ENCODE measurements around the gene RRAD. TPM values are rescaled to one million over a fixed set of nuclear protein-coding genes. Genes with fewer than 3 reads are reported as not detected.

Gene RRAD
- total RNA-seq, 1 experiment from 2014 or later = 2.8 TPM

- no peak overlapping the region for H3K4me2 ChIP-seq (ENCODE audit: low read length)
- no TSS peak for BruUV-seq (replicated peaks)
- H3K9me2 ChIP-seq (replicated peaks; ENCODE audit: low read length) = no peaks in the 10 kb centered on the region
- H3K9ac ChIP-seq (ENCODE audit: low read length) = no peak overlapping the region
- intact Hi-C loops (cut with micrococcal nuclease) = no loop called here
- H2AFZ ChIP-seq (ENCODE audit: low read length) = no peak overlapping the region
- no peaks in the 10 kb centered on the region for H4K20me1 ChIP-seq (ENCODE audit: low read length)
- H3K27me3 ChIP-seq (ENCODE audit: low read length) = no peaks in the 10 kb centered on the region
- H3K79me2 ChIP-seq (ENCODE audit: low read length) = no peaks in the 10 kb centered on the region
- ATAC-seq (no peak), DNase-seq (no peak)
- H3K9me3 ChIP-seq (ENCODE audit: low read length) = no peaks in the 10 kb centered on the region
- CTCF ChIA-PET = no interaction called here
- H3K4me3 ChIP-seq (ENCODE audit: low read length) = no peak overlapping the region
- no peak overlapping the region for H3K27ac ChIP-seq (ENCODE audit: low read length)
- no peaks in the 10 kb centered on the region for H3F3A ChIP-seq (ENCODE audit: low read length, unreplicated experiment)
- POLR2A ChIA-PET (ENCODE audit: unreplicated experiment) = no interaction called here
- peaks cover 4% of the 10 kb centered on the region; the same call in 1 of the 2 replicates for H3K4me1 ChIP-seq (ENCODE audit: insufficient read depth, low read length)
- TF ChIP-seq EZH2phosphoT487 (IDR thresholded peaks at IDR 0.05; ENCODE audit: borderline replicate concordance, low read length) (no peak), EZH2 (IDR thresholded peaks at IDR 0.05; ENCODE audit: low read length, unreplicated experiment) (no peak)
- TF ChIP-seq, protein P1, sequence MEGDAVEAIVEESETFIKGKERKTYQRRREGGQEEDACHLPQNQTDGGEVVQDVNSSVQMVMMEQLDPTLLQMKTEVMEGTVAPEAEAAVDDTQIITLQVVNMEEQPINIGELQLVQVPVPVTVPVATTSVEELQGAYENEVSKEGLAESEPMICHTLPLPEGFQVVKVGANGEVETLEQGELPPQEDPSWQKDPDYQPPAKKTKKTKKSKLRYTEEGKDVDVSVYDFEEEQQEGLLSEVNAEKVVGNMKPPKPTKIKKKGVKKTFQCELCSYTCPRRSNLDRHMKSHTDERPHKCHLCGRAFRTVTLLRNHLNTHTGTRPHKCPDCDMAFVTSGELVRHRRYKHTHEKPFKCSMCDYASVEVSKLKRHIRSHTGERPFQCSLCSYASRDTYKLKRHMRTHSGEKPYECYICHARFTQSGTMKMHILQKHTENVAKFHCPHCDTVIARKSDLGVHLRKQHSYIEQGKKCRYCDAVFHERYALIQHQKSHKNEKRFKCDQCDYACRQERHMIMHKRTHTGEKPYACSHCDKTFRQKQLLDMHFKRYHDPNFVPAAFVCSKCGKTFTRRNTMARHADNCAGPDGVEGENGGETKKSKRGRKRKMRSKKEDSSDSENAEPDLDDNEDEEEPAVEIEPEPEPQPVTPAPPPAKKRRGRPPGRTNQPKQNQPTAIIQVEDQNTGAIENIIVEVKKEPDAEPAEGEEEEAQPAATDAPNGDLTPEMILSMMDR (conservative IDR thresholded peaks at IDR 0.05; ENCODE audit: low read depth, low read length) = no peak
- H3K36me3 ChIP-seq (ENCODE audit: low read depth, low read length) = no peaks in the 10 kb centered on the region
These were observed 29.7 kb downstream of the RRAD start for GRCh38 chr16:66895689-66895979.

- H3F3A ChIP-seq (ENCODE audit: low read length, unreplicated experiment) = no peaks in the 10 kb centered on the region
- DNase-seq (peak; percentile 70), ATAC-seq (peak; percentile 89)
- POLR2A ChIA-PET (ENCODE audit: unreplicated experiment) = no interaction called here
- no peaks in the 10 kb centered on the region for H4K20me1 ChIP-seq (ENCODE audit: low read length)
- no peak for TF ChIP-seq EZH2phosphoT487 (IDR thresholded peaks at IDR 0.05; ENCODE audit: borderline replicate concordance, low read length)
- TF ChIP-seq, protein P1 (conservative IDR thresholded peaks at IDR 0.05; ENCODE audit: low read depth, low read length) = peak; percentile 81
- no peaks in the 10 kb centered on the region for H3K79me2 ChIP-seq (ENCODE audit: low read length)
- intact Hi-C loops (cut with micrococcal nuclease) = no loop called here
- CTCF ChIA-PET = no interaction called here
- peaks cover 3% of the 10 kb centered on the region; the same call in 1 of the 2 replicates for H3K4me1 ChIP-seq (ENCODE audit: insufficient read depth, low read length)
- H3K4me2 ChIP-seq (ENCODE audit: low read length) = no peak overlapping the region
- H3K4me3 ChIP-seq (ENCODE audit: low read length) = no peak overlapping the region
- H3K27me3 ChIP-seq (ENCODE audit: low read length) = no peaks in the 10 kb centered on the region
- H3K9me2 ChIP-seq (replicated peaks; ENCODE audit: low read length) = no peaks in the 10 kb centered on the region
- H2AFZ ChIP-seq (ENCODE audit: low read length) = no peak overlapping the region
- H3K27ac ChIP-seq (ENCODE audit: low read length) = no peak overlapping the region
- no peaks in the 10 kb centered on the region for H3K36me3 ChIP-seq (ENCODE audit: low read depth, low read length)
- H3K9me3 ChIP-seq (ENCODE audit: low read length) = no peaks in the 10 kb centered on the region
- no peak overlapping the region for H3K9ac ChIP-seq (ENCODE audit: low read length)
- BruUV-seq (replicated peaks) = no TSS peak
These were observed 30.2 kb downstream of the RRAD start for GRCh38 chr16:66894948-66895688.

DNA sequence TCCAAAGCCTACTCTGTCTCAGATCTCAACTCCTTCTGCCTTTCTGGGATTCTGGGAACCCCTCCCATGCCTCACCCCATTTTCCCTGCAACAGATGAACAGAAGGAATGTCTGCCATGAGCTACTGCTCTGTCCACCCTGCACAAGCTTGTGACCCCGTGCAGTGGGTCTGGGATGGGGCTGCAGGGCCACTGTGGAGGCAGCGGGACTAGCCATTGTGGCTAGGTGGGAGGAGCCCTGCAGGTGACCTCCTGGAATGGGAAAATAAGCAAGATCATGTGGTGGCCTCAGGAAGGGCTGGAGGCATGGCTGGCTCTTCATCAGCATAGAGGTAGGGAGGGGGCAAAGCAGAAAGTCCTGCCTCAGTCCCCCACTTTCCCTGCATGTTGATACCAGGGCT, 31.3 kb downstream of the RRAD start:
- Histone ChIP-seq H3K9ac (ENCODE audit: low read length) (no peak overlapping the region), H3K27ac (ENCODE audit: low read length) (no peak overlapping the region), H3K9me2 (replicated peaks; ENCODE audit: low read length) (no peaks in the 10 kb centered on the region), H3K27me3 (ENCODE audit: low read length) (no peaks in the 10 kb centered on the region), H3F3A (ENCODE audit: low read length, unreplicated experiment) (no peaks in the 10 kb centered on the region), H3K36me3 (ENCODE audit: low read depth, low read length) (no peaks in the 10 kb centered on the region), H3K4me2 (ENCODE audit: low read length) (no peak overlapping the region), H3K4me1 (ENCODE audit: insufficient read depth, low read length) (no peaks in the 10 kb centered on the region), H2AFZ (ENCODE audit: low read length) (no peak overlapping the region), H3K4me3 (ENCODE audit: low read length) (no peak overlapping the region), H4K20me1 (ENCODE audit: low read length) (no peaks in the 10 kb centered on the region), H3K79me2 (ENCODE audit: low read length) (no peaks in the 10 kb centered on the region), H3K9me3 (ENCODE audit: low read length) (no peaks in the 10 kb centered on the region)
- no peak for ATAC-seq
- ChIA-PET CTCF (no interaction called here), POLR2A (ENCODE audit: unreplicated experiment) (no interaction called here)
- intact Hi-C loops (cut with micrococcal nuclease) = no loop called here
- no peak for DNase-seq
- TF ChIP-seq, protein P1 (conservative IDR thresholded peaks at IDR 0.05; ENCODE audit: low read depth, low read length) = no peak
- no peak for TF ChIP-seq EZH2 (IDR thresholded peaks at IDR 0.05; ENCODE audit: low read length, unreplicated experiment)
- no peak for TF ChIP-seq EZH2phosphoT487 (IDR thresholded peaks at IDR 0.05; ENCODE audit: borderline replicate concordance, low read length)
- no TSS peak for BruUV-seq (replicated peaks)
